GM12878 (cell line): ENCODE data around the gene PPOX. TPM values are rescaled to one million over a fixed set of nuclear protein-coding genes. Genes with fewer than 3 reads are reported as not detected.
A peak's percentile ranks its signal among the peaks of the same experiment; 100 is the strongest.

Experiments
- CBFB ChIP-seq: IDR thresholded peaks from 2 replicates; pipeline ENCODE4 v1.6.1; 2016; ENCODE audit warnings: antibody characterized with exemption, low read depth
- CEBPZ ChIP-seq: fragments of 150-350 bp; IDR thresholded peaks from 2 replicates; pipeline ENCODE4 v1.6.1; 2016; ENCODE audit warnings: low read depth, low read length
- CHD2 ChIP-seq: IDR thresholded peaks from 2 replicates; pipeline ENCODE4 v1.6.1; 2011; ENCODE audit warnings: low read depth, low read length, improper control_type of control experiment, borderline replicate concordance
- CTCF ChIP-seq, 3 experiments: IDR thresholded peaks in 2 of 3; conservative IDR thresholded peaks in 1 of 3; 2 replicates each; pipeline ENCODE4 v1.5.1; 2011; ENCODE audit warnings: low read depth in 3 of 3, low read length in 3 of 3, mild to moderate bottlenecking in 3 of 3, control low read depth in 2 of 3, moderate library complexity in 2 of 3, inconsistent platforms in 1 of 3, mixed read lengths in 1 of 3; ENCODE audit not compliant: control insufficient read depth in 2 of 3, insufficient read depth in 1 of 3; ENCODE audit errors: extremely low read depth in 1 of 3
- DPF2 ChIP-seq: fragments of 450-650 bp; IDR thresholded peaks from 2 replicates; pipeline ENCODE4 v1.6.1; 2017; ENCODE audit warnings: mild to moderate bottlenecking
- HDAC2 ChIP-seq: fragments of 200-600 bp; sonication (generic); IDR thresholded peaks from 2 replicates; pipeline ENCODE4 v1.6.1; 2017
- IKZF1 ChIP-seq: fragments of 450-650 bp; conservative IDR thresholded peaks from 2 replicates; pipeline ENCODE4 v1.6.1; 2017; ENCODE audit warnings: antibody characterized with exemption, mild to moderate bottlenecking
- KAT2A ChIP-seq: conservative IDR thresholded peaks from 2 replicates; pipeline ENCODE4 v1.6.1; 2011; ENCODE audit warnings: low read depth, low read length; ENCODE audit not compliant: control insufficient read depth
- MEF2A ChIP-seq: IDR thresholded peaks from 2 replicates; pipeline ENCODE4 v1.6.1; 2011; ENCODE audit warnings: low read depth, mild to moderate bottlenecking, low read length, moderate library complexity; ENCODE audit not compliant: insufficient read depth
- NFYA ChIP-seq: IDR thresholded peaks from 2 replicates; pipeline ENCODE4 v1.6.1; 2011; ENCODE audit warnings: low read depth, mild to moderate bottlenecking, low read length, improper control_type of control experiment, borderline replicate concordance
- NR2C1 ChIP-seq: fragments of 450-650 bp; IDR thresholded peaks from 2 replicates; pipeline ENCODE4 v1.6.1; 2017; ENCODE audit warnings: antibody characterized with exemption, mild to moderate bottlenecking, moderate library complexity
- PAX8 ChIP-seq: fragments of 450-650 bp; IDR thresholded peaks from 2 replicates; pipeline ENCODE4 v1.6.1; 2017; ENCODE audit warnings: mild to moderate bottlenecking, moderate library complexity
- RAD21 ChIP-seq: IDR thresholded peaks from 2 replicates; pipeline ENCODE4 v1.6.1; 2011; ENCODE audit warnings: mild to moderate bottlenecking, low read depth, low read length, moderate library complexity; ENCODE audit not compliant: insufficient read depth
- SMARCA5 ChIP-seq: fragments of 450-650 bp; IDR thresholded peaks from 2 replicates; pipeline ENCODE4 v1.6.1; 2017; ENCODE audit warnings: mild to moderate bottlenecking
- STAT3 ChIP-seq: IDR thresholded peaks from 2 replicates; pipeline ENCODE4 v1.6.1; 2011; ENCODE audit warnings: low read depth, low read length, improper control_type of control experiment
- SUPT20H ChIP-seq: IDR thresholded peaks from 2 replicates; pipeline ENCODE4 v1.6.1; 2011; ENCODE audit warnings: low read depth, mild to moderate bottlenecking, low read length, moderate library complexity, borderline replicate concordance; ENCODE audit not compliant: control insufficient read depth
- YY1 ChIP-seq: IDR thresholded peaks from 2 replicates; pipeline ENCODE4 v1.6.1; 2011; ENCODE audit warnings: low read depth, mild to moderate bottlenecking, low read length
- ZBTB11 ChIP-seq: fragments of 450-650 bp; formaldehyde crosslinking; IDR thresholded peaks from 2 replicates; pipeline ENCODE4 v1.5.0; 2022; ENCODE audit warnings: mild to moderate bottlenecking, missing genetic modification characterization
- ZBTB33 ChIP-seq: fragments of 450-650 bp; IDR thresholded peaks from 2 replicates; pipeline ENCODE4 v1.6.1; 2017; ENCODE audit warnings: mild to moderate bottlenecking
- polyA plus RNA-seq, 11 experiments: library from polyadenylated mRNA; depleted of rRNA in 4 of 11; unstranded in 6 of 11; stranded (reverse) in 5 of 11; fragments of >200 nt; fragmentation: Nextera tagmentation in 4 of 11; fragmentation: Illumina TruSeq in 1 of 11; extraction: Ambion mirVana in 4 of 11; extraction: Trizol in 1 of 11; gene quantifications; 1 replicate in 1 of 11; 2 replicates in 10 of 11; pipeline versions ENCODE4 v1.2.1 to v1.2.3, GENCODE V29; 2011 to 2016; ENCODE audit warnings: inconsistent platforms in 2 of 11, missing spikeins in 2 of 11, low read depth in 1 of 11
- total RNA-seq, 4 experiments: library from RNA; depleted of rRNA in 3 of 4; stranded (reverse); fragments of >200 nt in 3 of 4; fragmentation: Illumina TruSeq in 1 of 4; extraction: Trizol in 1 of 4; gene quantifications; 2 replicates each; pipeline versions ENCODE4 v1.2.1 to v1.2.3, GENCODE V29; 2013 to 2021

Gene PPOX
- total and polyA plus RNA-seq, 10 of the 15 experiments (the other 5 are each of a cell fraction or from before 2014, with no cell fraction given) = 8.9 to 31.5 (median 20.3) TPM

GRCh38 chr1:161201836-161202712 lies 35.8 kb downstream of the PPOX start, which contains the start of gene NDUFS2 (continued):
- TF ChIP-seq DPF2 (peak; percentile 56), ZBTB11 (CRISPR knock-in tag) (no peak), PAX8 (no peak), NFYA (no peak), CEBPZ (no peak), CTCF (IDR thresholded peaks at IDR 0.05 in 2 of 3, conservative IDR thresholded peaks at IDR 0.05 in 1 of 3; ENCODE audit: control insufficient read depth in 2 of 3, extremely low read depth in 1 of 3, insufficient read depth in 1 of 3, low read depth in 3 of 3, low read length in 3 of 3) (peak in 1 of 3 experiments; percentile 5; a peak in 2 of 6 replicates), STAT3 (no peak), RAD21 (no peak), MEF2A (no peak), CBFB (peak; percentile 82; the same call in 1 of the 2 replicates), HDAC2 (no peak), IKZF1 (peak; percentile 98), YY1 (peak; percentile 100), SUPT20H (no peak), KAT2A (no peak), CHD2 (no peak; the same call in 1 of the 2 replicates), ZBTB33 (no peak), NR2C1 (peak; percentile 97), SMARCA5 (0 out of 2 replicates have a peak, but pooled peaks have one; percentile 52)
